GM23248 (cell line): ENCODE results near the gene AIP. TPM values are rescaled to one million over a fixed set of nuclear protein-coding genes. Genes with fewer than 3 reads are reported as not detected.

Source experiments
- DNase-seq: peaks from one replicate; pipeline ENCODE4 v3.0.0-alpha.2; 2015
- H2AFZ ChIP-seq: fragments of 200-600 bp; sonication (generic); 2 replicates; pipeline ENCODE4 v1.6.1; 2016; ENCODE audit warnings: antibody characterized with exemption
- H3F3A ChIP-seq: fragments of 200-600 bp; sonication (generic); 2 replicates; pipeline ENCODE4 v1.6.1; 2016; ENCODE audit warnings: mild to moderate bottlenecking, antibody characterized with exemption, mixed run types; ENCODE audit not compliant: insufficient read depth
- H3K27ac ChIP-seq: fragments of 200-600 bp; sonication (generic); 2 replicates; pipeline ENCODE4 v1.5.1; 2016; ENCODE audit warnings: mild to moderate bottlenecking
- H3K27me3 ChIP-seq: fragments of 200-600 bp; sonication (generic); replicated peaks from 2 replicates; pipeline ENCODE4 v1.6.1; 2016; ENCODE audit warnings: mild to moderate bottlenecking; ENCODE audit not compliant: insufficient read depth
- H3K36me3 ChIP-seq: fragments of 200-600 bp; sonication (generic); 2 replicates; pipeline ENCODE4 v1.6.1; 2016; ENCODE audit warnings: low read depth, mild to moderate bottlenecking
- H3K4me1 ChIP-seq: fragments of 200-600 bp; sonication (generic); 2 replicates; pipeline ENCODE4 v1.6.1; 2016; ENCODE audit warnings: mild to moderate bottlenecking; ENCODE audit not compliant: insufficient read depth
- H3K4me2 ChIP-seq: fragments of 200-600 bp; sonication (generic); one replicate; pipeline ENCODE4 v1.6.1; 2016; ENCODE audit warnings: mild to moderate bottlenecking; ENCODE audit not compliant: unreplicated experiment
- H3K4me3 ChIP-seq: fragments of 200-600 bp; sonication (generic); 2 replicates; pipeline ENCODE4 v1.5.1; 2016; ENCODE audit warnings: mild to moderate bottlenecking
- H3K79me2 ChIP-seq: fragments of 200-600 bp; sonication (generic); 2 replicates; pipeline ENCODE4 v1.6.1; 2016; ENCODE audit warnings: mild to moderate bottlenecking; ENCODE audit not compliant: insufficient read depth
- H3K9ac ChIP-seq: fragments of 200-600 bp; sonication (generic); 2 replicates; pipeline ENCODE4 v1.6.1; 2016; ENCODE audit warnings: mild to moderate bottlenecking
- H3K9me2 ChIP-seq: fragments of 200-600 bp; sonication (generic); 2 replicates; pipeline ENCODE4 v1.6.1; 2016; ENCODE audit warnings: mixed run types, mild to moderate bottlenecking, moderate library complexity; ENCODE audit not compliant: insufficient read depth
- H3K9me3 ChIP-seq: fragments of 200-600 bp; sonication (generic); one replicate; pipeline ENCODE4 v1.6.1; 2017; ENCODE audit warnings: low read depth
- H4K20me1 ChIP-seq: fragments of 200-600 bp; sonication (generic); 2 replicates; pipeline ENCODE4 v1.6.0; 2016; ENCODE audit not compliant: insufficient read depth
- EZH2 ChIP-seq: fragments of 200-600 bp; sonication (generic); IDR thresholded peaks from 2 replicates; pipeline ENCODE4 v1.6.1; 2018; ENCODE audit warnings: antibody characterized with exemption, mild to moderate bottlenecking; ENCODE audit not compliant: insufficient read depth, poor library complexity, severe bottlenecking
- EZH2phosphoT487 ChIP-seq: fragments of 200-600 bp; sonication (generic); IDR thresholded peaks from 2 replicates; pipeline ENCODE4 v1.6.1; 2018; ENCODE audit warnings: antibody characterized with exemption, moderate library complexity, mild to moderate bottlenecking, low read depth; ENCODE audit not compliant: insufficient read depth
- WGBS, 2 experiments: methylation state at CpG; one replicate each; pipeline ENCODE4 v1.1.6; 2015 to 2017; ENCODE audit warnings: low lambda C conversion rate in 2 of 2, low coverage in 1 of 2; ENCODE audit errors: missing lambda C conversion rate in 2 of 2; 5-methylcytosine and 5-hydroxymethylcytosine counted together
- in situ Hi-C: fragments of 300-500 bp; cut with MboI; formaldehyde crosslinking; loops from 2 replicates; pipeline ENCODE4 v1.15.0; 2020
- polyA plus RNA-seq: library from polyadenylated mRNA; unstranded; fragments of >200 nt; fragmentation: Nextera tagmentation; extraction: Ambion mirVana; gene quantifications from 2 replicates; pipeline ENCODE4 v1.2.1, GENCODE V29; 2016
- total RNA-seq: library from RNA; depleted of rRNA; stranded (reverse); fragments of >200 nt; shearing (Covaris generic); gene quantifications from 2 replicates; pipeline ENCODE4 v1.2.3, GENCODE V29; 2014; rRNA removed

AIP gene
- total RNA-seq (46.4 and 58.5 TPM in 2 replicates), polyA plus RNA-seq (56.1 and 57.3 TPM in 2 replicates)

GRCh38 chr11:67482827-67483798, at the start of gene AIP:
Gene AIP (plus strand): TSS chr11:67483026. CDS start chr11:67483159, 133 bp downstream.
- Histone ChIP-seq H3K9ac (peak within 1 kb of the TSS; percentile 86), H3K4me1 (peaks cover 7% of the 10 kb centered on the region; the same call in 1 of the 2 replicates), H3K9me3 (no peaks in the 10 kb centered on the region), H3K9me2 (no peaks in the 10 kb centered on the region), H3K27me3 (no peaks in the 10 kb centered on the region), H3K4me3 (peak within 1 kb of the TSS; percentile 85), H2AFZ (peak within 1 kb of the TSS; percentile 97), H3K79me2 (peaks cover 24% of the 10 kb centered on the region), H3F3A (no peaks in the 10 kb centered on the region), H3K27ac (peak within 1 kb of the TSS; percentile 50), H3K4me2 (peak within 1 kb of the TSS; percentile 95), H4K20me1 (no peaks in the 10 kb centered on the region), H3K36me3 (no peaks in the 10 kb centered on the region)
- peak; percentile 99 for DNase-seq
- TF ChIP-seq EZH2 (no peak), EZH2phosphoT487 (no peak)
- in situ Hi-C loops = no loop called here
- WGBS, 2 experiments = 10 to 11% methylated on average over 57 to 60 of the region's 60 CpGs

GRCh38 chr11:67433536-67434394, 49.1 kb upstream of the AIP start:
- H4K20me1 ChIP-seq = no peaks in the 10 kb centered on the region
- TF ChIP-seq EZH2phosphoT487 (no peak), EZH2 (no peak)
- H3K36me3 ChIP-seq = no peaks in the 10 kb centered on the region; the same call in 1 of the 2 replicates
- H3K9ac ChIP-seq = no peak overlapping the region
- peaks cover 25% of the 10 kb centered on the region for H3K79me2 ChIP-seq
- no peaks in the 10 kb centered on the region for H3K27me3 ChIP-seq
- no peaks in the 10 kb centered on the region for H3K9me3 ChIP-seq
- H3K4me2 ChIP-seq = no peak overlapping the region
- H3K4me1 ChIP-seq = peaks cover 7% of the 10 kb centered on the region
- H3F3A ChIP-seq = no peaks in the 10 kb centered on the region
- no peak overlapping the region for H3K27ac ChIP-seq
- 78 to 79% methylated on average over 22 of the region's 22 CpGs for WGBS, 2 experiments
- no peak for DNase-seq
- H3K9me2 ChIP-seq = no peaks in the 10 kb centered on the region
- in situ Hi-C loops = no loop called here
- H3K4me3 ChIP-seq = no peak overlapping the region
- no peak overlapping the region for H2AFZ ChIP-seq

- Histone ChIP-seq H3K9me3 (no peaks in the 10 kb centered on the region), H3K27me3 (no peaks in the 10 kb centered on the region), H3K4me3 (no peak overlapping the region), H3K9me2 (no peaks in the 10 kb centered on the region), H3K4me2 (no peak overlapping the region), H3K9ac (no peak overlapping the region), H4K20me1 (no peaks in the 10 kb centered on the region), H3F3A (no peaks in the 10 kb centered on the region; the same call in 1 of the 2 replicates), H2AFZ (no peak overlapping the region), H3K27ac (no peak overlapping the region), H3K4me1 (peaks cover 1% of the 10 kb centered on the region), H3K79me2 (peaks cover 18% of the 10 kb centered on the region), H3K36me3 (no peaks in the 10 kb centered on the region; the same call in 1 of the 2 replicates)
- 78 to 82% methylated on average over 22 to 23 of the region's 23 CpGs for WGBS, 2 experiments
- no peak for DNase-seq
- no peak for TF ChIP-seq EZH2
- TF ChIP-seq EZH2phosphoT487 = no peak
- in situ Hi-C loops = no loop called here
These were observed 48.4 kb upstream of the AIP start for GRCh38 chr11:67434395-67434881.
